MCF 10A (cell line): ENCODE data around the gene PCYT2. TPM values are rescaled to one million over a fixed set of nuclear protein-coding genes. Genes with fewer than 3 reads are reported as not detected.
A peak's percentile ranks its signal among the peaks of the same experiment; 100 is the strongest.

ENCODE experiments used
- BruUV-seq: library from RNA; stranded (reverse); fragments of 400-500 nt; replicated peaks from 2 replicates; lab custom pipeline; 2021; lab: Mats Ljungman, UMichigan
- CTCF ChIA-PET: fragments of 300-600 bp; sonication (Branson Sonifier 250); formaldehyde crosslinking; extraction: SDS; loops from one replicate; lab custom pipeline; 2021; ENCODE audit warnings: antibody characterized with exemption, inconsistent platforms; lab: Yijun Ruan, JAX
- POLR2A ChIA-PET: fragments of 300-600, 350-650 bp; sonication (Branson Sonifier 250); formaldehyde crosslinking; extraction: SDS; loops from one replicate; lab custom pipeline; 2020; ENCODE audit warnings: antibody characterized with exemption, inconsistent platforms; lab: Yijun Ruan, JAX
- DNase-seq: peaks from one replicate; pipeline ENCODE4 v3.0.0-alpha.2; 2018; ENCODE audit not compliant: unreplicated experiment
- H3K27ac Mint-ChIP-seq: one replicate; pipeline ENCODE4 v1.8.0; 2022; ENCODE audit warnings: mild to moderate bottlenecking, low read depth, mixed read lengths; ENCODE audit not compliant: unreplicated experiment
- H3K27me3 Mint-ChIP-seq: one replicate; pipeline ENCODE4 v1.8.0; 2022; ENCODE audit warnings: mixed read lengths; ENCODE audit not compliant: insufficient read depth, unreplicated experiment
- H3K36me3 Mint-ChIP-seq: one replicate; pipeline ENCODE4 v1.8.0; 2022; ENCODE audit warnings: mild to moderate bottlenecking, moderate library complexity, mixed read lengths; ENCODE audit not compliant: insufficient read depth, unreplicated experiment
- H3K4me1 Mint-ChIP-seq: one replicate; pipeline ENCODE4 v1.8.0; 2022; ENCODE audit warnings: mixed read lengths; ENCODE audit not compliant: insufficient read depth, unreplicated experiment
- H3K4me3 Mint-ChIP-seq: one replicate; pipeline ENCODE4 v1.8.0; 2022; ENCODE audit warnings: mild to moderate bottlenecking, moderate library complexity, mixed read lengths; ENCODE audit not compliant: unreplicated experiment
- H3K9me3 Mint-ChIP-seq: one replicate; pipeline ENCODE4 v1.8.0; 2022; ENCODE audit warnings: mixed read lengths; ENCODE audit not compliant: unreplicated experiment
- CTCF ChIP-seq: fragments of 200-600 bp; IDR thresholded peaks from one replicate; pipeline ENCODE4 v1.8.0; 2022; ENCODE audit warnings: antibody characterized with exemption, mild to moderate bottlenecking; ENCODE audit not compliant: unreplicated experiment
- intact Hi-C: fragments of 100-400 bp; cut with micrococcal nuclease; formaldehyde crosslinking; loops from 2 replicates; pipeline ENCODE4 v1.14.1; 2022
- total RNA-seq: library from RNA; stranded (reverse); gene quantifications from 2 replicates; pipeline ENCODE4 v1.2.3, GENCODE V29; 2022

PCYT2 gene
- total RNA-seq, 1 experiment from 2014 or later: 26.8 TPM

DNA sequence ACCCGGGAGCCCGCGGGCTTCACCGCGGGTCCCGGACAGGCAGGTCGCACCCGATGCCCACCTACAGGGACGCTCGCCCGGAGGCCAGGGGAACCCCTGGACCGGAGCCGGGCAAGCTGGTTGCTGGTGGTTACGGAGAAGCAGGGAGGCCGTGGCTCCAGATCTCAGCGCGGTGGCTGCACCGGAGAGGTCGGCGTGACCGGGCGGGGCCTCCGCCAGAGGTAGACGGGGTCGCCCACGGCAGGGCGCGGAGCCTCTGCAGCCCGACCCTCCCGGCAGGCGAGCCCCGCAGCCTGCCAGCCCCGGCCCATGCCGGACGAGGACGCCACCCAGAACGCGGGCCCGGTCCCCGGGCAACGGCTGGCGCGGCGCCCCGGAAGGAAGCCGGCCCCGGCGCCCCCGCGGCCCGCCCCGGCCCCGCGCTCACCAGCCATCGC lies 341 bp downstream of the PCYT2 start:
- no peak for TF ChIP-seq CTCF
- Mint-ChIP-seq H3K27ac (no peak overlapping the region), H3K9me3 (no peaks in the 10 kb centered on the region), H3K36me3 (peaks cover 42% of the 10 kb centered on the region), H3K4me1 (peaks cover 22% of the 10 kb centered on the region), H3K27me3 (no peaks in the 10 kb centered on the region), H3K4me3 (peak overlapping the region; percentile 72)
- ChIA-PET CTCF (no interaction called here), POLR2A (interaction anchor here (1.0 to 5.2 kb wide), 4 partner anchors 11 to 25 kb away, joined by 3 to 54 read pairs (median 5); partner anchors contain the start of genes ALYREF, ANAPC11 and MAFG)
- intact Hi-C loops: loop anchor here (10.0 kb wide), 1 partner anchor 46 kb away; the partner anchor contains the start of gene P4HB
- DNase-seq: no peak
- no TSS peak for BruUV-seq

GRCh38 chr17:81909966-81910839 lies 996 bp downstream of the PCYT2 start:
- intact Hi-C loops: loop anchor here (10.0 kb wide), 1 partner anchor 45 kb away; the partner anchor contains the start of gene P4HB
- TF ChIP-seq CTCF: no peak
- H3K27me3 Mint-ChIP-seq: no peaks in the 10 kb centered on the region
- peaks cover 20% of the 10 kb centered on the region for H3K4me1 Mint-ChIP-seq
- H3K27ac Mint-ChIP-seq: no peak overlapping the region
- H3K9me3 Mint-ChIP-seq: no peaks in the 10 kb centered on the region
- DNase-seq: no peak
- peak overlapping the region; percentile 72 for H3K4me3 Mint-ChIP-seq
- POLR2A ChIA-PET: interaction anchor here (0.6 to 5.2 kb wide), 8 partner anchors 10 to 185 kb away, joined by 3 to 54 read pairs (median 3); partner anchors contain the start of genes ALYREF, ANAPC11 and MAFG
- H3K36me3 Mint-ChIP-seq: peaks cover 40% of the 10 kb centered on the region
- BruUV-seq: no TSS peak
- CTCF ChIA-PET: interaction anchor here (0.5 to 1.0 kb wide), 2 partner anchors 13 to 185 kb away, joined by 3 to 4 read pairs; no protein-coding TSS in a partner anchor

GRCh38 chr17:81909231-81909630 lies 2.0 kb downstream of the PCYT2 start:
- CTCF ChIA-PET: interaction anchor here (0.5 to 1.0 kb wide), 2 partner anchors 12 to 184 kb away, joined by 3 to 4 read pairs; no protein-coding TSS in a partner anchor
- POLR2A ChIA-PET: interaction anchor here (0.6 to 1.2 kb wide), 3 partner anchors 11 to 93 kb away, joined by 3 read pairs; no protein-coding TSS in a partner anchor

More at GRCh38 chr17:81909231-81909630, 2.0 kb downstream of the PCYT2 start:
- H3K27me3 Mint-ChIP-seq: no peaks in the 10 kb centered on the region
- intact Hi-C loops: no loop called here
- no peak overlapping the region for H3K4me3 Mint-ChIP-seq
- BruUV-seq: no TSS peak
- TF ChIP-seq CTCF: no peak
- no peaks in the 10 kb centered on the region for H3K9me3 Mint-ChIP-seq
- DNase-seq: no peak
- no peak overlapping the region for H3K27ac Mint-ChIP-seq
- peaks cover 32% of the 10 kb centered on the region for H3K36me3 Mint-ChIP-seq
- H3K4me1 Mint-ChIP-seq: peaks cover 20% of the 10 kb centered on the region
